MM.1S (cell line): ENCODE measurements around the gene CD1D.

Source experiments
- EZH2 ChIP-seq: fragments of 300-600 bp; sonication (generic); optimal IDR thresholded peaks from 2 replicates; pipeline ENCODE3; 2017; ENCODE audit warnings: low read depth, mild to moderate bottlenecking, antibody characterized with exemption, low read length, mixed read lengths
- EZH2phosphoT487 ChIP-seq: fragments of 300-600 bp; sonication (generic); IDR thresholded peaks from 2 replicates; pipeline ENCODE4 v1.6.1; 2018; ENCODE audit warnings: antibody characterized with exemption, low read length
- TF ChIP-seq, protein P1 (sequence below): fragments of 300-600 bp; sonication (generic); IDR thresholded peaks from 2 replicates; pipeline ENCODE4 v1.5.1; 2016; ENCODE audit warnings: antibody characterized with exemption, low read length, mixed read lengths

DNA sequence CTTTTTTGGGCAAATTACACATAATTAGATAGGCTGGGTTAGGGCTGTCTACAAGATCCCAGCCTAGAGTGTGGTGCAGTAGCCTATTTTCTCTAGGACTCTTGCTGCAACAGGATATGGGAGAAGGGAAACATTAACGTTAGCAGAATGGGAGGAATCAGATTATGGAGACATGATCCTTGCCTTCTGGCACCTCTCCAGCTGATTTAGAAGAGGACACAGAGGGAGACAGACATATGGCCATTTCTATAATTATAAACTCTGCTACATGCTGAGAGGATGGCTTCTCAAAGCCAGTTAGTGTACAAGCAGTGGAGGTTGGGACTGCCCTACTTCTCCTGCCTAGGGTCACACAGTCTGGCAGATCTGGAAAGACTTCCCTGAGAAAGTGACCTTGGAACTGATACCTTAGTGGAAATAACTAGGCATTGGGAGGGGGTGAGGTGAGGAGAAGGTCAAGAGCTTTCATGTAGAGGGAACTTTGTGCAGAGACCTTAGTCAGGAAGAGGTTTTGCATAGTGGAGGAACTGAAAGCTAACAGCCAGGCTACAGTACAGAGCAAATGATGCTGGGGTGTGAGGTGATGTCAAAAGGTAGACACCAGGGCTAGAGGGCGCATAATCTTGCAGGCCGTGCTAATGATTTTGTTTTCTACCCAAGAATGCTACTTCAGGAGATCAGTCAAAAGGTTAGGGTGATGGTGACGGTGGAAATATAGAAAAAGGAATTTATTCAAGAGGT lies 1.2 kb upstream of the CD1D start:
- TF ChIP-seq, protein P1, sequence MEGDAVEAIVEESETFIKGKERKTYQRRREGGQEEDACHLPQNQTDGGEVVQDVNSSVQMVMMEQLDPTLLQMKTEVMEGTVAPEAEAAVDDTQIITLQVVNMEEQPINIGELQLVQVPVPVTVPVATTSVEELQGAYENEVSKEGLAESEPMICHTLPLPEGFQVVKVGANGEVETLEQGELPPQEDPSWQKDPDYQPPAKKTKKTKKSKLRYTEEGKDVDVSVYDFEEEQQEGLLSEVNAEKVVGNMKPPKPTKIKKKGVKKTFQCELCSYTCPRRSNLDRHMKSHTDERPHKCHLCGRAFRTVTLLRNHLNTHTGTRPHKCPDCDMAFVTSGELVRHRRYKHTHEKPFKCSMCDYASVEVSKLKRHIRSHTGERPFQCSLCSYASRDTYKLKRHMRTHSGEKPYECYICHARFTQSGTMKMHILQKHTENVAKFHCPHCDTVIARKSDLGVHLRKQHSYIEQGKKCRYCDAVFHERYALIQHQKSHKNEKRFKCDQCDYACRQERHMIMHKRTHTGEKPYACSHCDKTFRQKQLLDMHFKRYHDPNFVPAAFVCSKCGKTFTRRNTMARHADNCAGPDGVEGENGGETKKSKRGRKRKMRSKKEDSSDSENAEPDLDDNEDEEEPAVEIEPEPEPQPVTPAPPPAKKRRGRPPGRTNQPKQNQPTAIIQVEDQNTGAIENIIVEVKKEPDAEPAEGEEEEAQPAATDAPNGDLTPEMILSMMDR, result peak; percentile 27
- TF ChIP-seq EZH2 (no peak), EZH2phosphoT487 (no peak)
